OCI-LY1 (cell line): Measurements from ENCODE around the gene ITGA6.

Experiments used
- CTCF ChIP-seq: fragments of 200-600 bp; sonication (generic), shearing (Covaris generic); IDR thresholded peaks from 2 replicates; pipeline ENCODE4 v1.5.1; 2017; ENCODE audit warnings: mild to moderate bottlenecking, antibody characterized with exemption, low read length, moderate library complexity, mixed read lengths
- EZH2 ChIP-seq: fragments of 200-600 bp; sonication (generic), shearing (Covaris generic); IDR thresholded peaks from 2 replicates; pipeline ENCODE4 v1.8.0; 2017; ENCODE audit warnings: borderline replicate concordance, mixed run types, mild to moderate bottlenecking, antibody characterized with exemption, low read length, moderate library complexity, mixed read lengths

- TF ChIP-seq EZH2 (no peak), CTCF (no peak)
These were observed 14.9 kb downstream of the ITGA6 start for GRCh38 chr2:172442072-172442895.
